Measurements from ENCODE around the gene RAB11B. TPM values are rescaled to one million over a fixed set of nuclear protein-coding genes. Genes with fewer than 3 reads are reported as not detected.

RAB11B gene
- total RNA-seq, 1 experiment from 2014 or later = 140 TPM

GRCh38 chr19:8403098-8403819 is 13.1 kb downstream of the RAB11B start:
- no peak for DNase-seq (ENCODE audit: low read depth, low spot score)
- RAD21 ChIA-PET (ENCODE audit: low non-redundant PET in 1 of 2, low total read pairs in 2 of 2, uncharacterized antibody in 2 of 2, unreplicated experiment in 2 of 2) = no interaction called here
- H4K20me1 ChIP-seq (ENCODE audit: insufficient read depth) = no peaks in the 10 kb centered on the region
- CTCF ChIA-PET = interaction anchor here (0.7 kb wide), 1 partner anchor 13 kb away, joined by 3 read pairs; the partner anchor contains the start of gene RAB11B
- peaks cover 6 to 16% of the 10 kb centered on the region in 2 experiments; a peak in 3 of 4 replicates for H3K36me3 ChIP-seq (ENCODE audit: control insufficient read depth in 1 of 2, insufficient read depth in 2 of 2, low read length in 2 of 2)
- BruUV-seq (replicated peaks) = no TSS peak
- no peak overlapping the region for H3K27ac ChIP-seq (ENCODE audit: low read depth, low read length)
- no peaks in the 10 kb centered on the region for H3K9me2 ChIP-seq (ENCODE audit: insufficient read depth)
- H3K4me1 ChIP-seq (ENCODE audit: control insufficient read depth in 1 of 2, insufficient read depth in 2 of 2, low read length in 2 of 2) = no peaks in the 10 kb centered on the region
- H3K4me2 ChIP-seq (ENCODE audit: low read length) = no peak overlapping the region
- H3K4me3 ChIP-seq (replicated peaks in 1 of 2; ENCODE audit: low read depth in 1 of 2, low read length in 2 of 2) = no peak overlapping the region
- H3K79me2 ChIP-seq (ENCODE audit: insufficient read depth, low read length) = peaks cover 10% of the 10 kb centered on the region; the same call in 1 of the 2 replicates
- H3K9me3 ChIP-seq (ENCODE audit: control insufficient read depth in 1 of 2, insufficient read depth in 1 of 2, low read depth in 1 of 2, low read length in 2 of 2) = no peaks in the 10 kb centered on the region
- no peak overlapping the region for H2AFZ ChIP-seq (ENCODE audit: low read depth, low read length, poor library complexity, severe bottlenecking)
- TF ChIP-seq EGR1 (IDR thresholded peaks at IDR 0.05; ENCODE audit: low read depth) (no peak), YY1 (IDR thresholded peaks at IDR 0.05; ENCODE audit: extremely low read depth, insufficient replicate concordance, low read depth, low read length) (no peak), MAX (IDR thresholded peaks at IDR 0.05) (no peak), ATF3 (IDR thresholded peaks at IDR 0.05) (no peak), ELF1 (IDR thresholded peaks at IDR 0.05; ENCODE audit: borderline replicate concordance, low read depth) (no peak), CBX3 (IDR thresholded peaks at IDR 0.05; ENCODE audit: low read depth) (no peak), SRF (IDR thresholded peaks at IDR 0.05; ENCODE audit: low read depth) (no peak)
- POLR2A ChIA-PET = no interaction called here
- ATAC-seq = no peak
- no peak overlapping the region for H3K9ac ChIP-seq (ENCODE audit: low read length)
- H3K27me3 ChIP-seq (ENCODE audit: insufficient read depth, low read length) = no peaks in the 10 kb centered on the region
- intact Hi-C loops (cut with micrococcal nuclease) = no loop called here

- POLR2A ChIA-PET = no interaction called here
- TSS peak; percentile 67 for BruUV-seq (replicated peaks)
- no peak for TF ChIP-seq CEBPB (IDR thresholded peaks at IDR 0.05; ENCODE audit: low read depth)
- no peak for TF ChIP-seq ELF1 (IDR thresholded peaks at IDR 0.05; ENCODE audit: borderline replicate concordance, low read depth)
- TF ChIP-seq EZH2 (IDR thresholded peaks at IDR 0.05) = no peak
- no peak for TF ChIP-seq MAX (IDR thresholded peaks at IDR 0.05)
- TF ChIP-seq, protein P1, sequence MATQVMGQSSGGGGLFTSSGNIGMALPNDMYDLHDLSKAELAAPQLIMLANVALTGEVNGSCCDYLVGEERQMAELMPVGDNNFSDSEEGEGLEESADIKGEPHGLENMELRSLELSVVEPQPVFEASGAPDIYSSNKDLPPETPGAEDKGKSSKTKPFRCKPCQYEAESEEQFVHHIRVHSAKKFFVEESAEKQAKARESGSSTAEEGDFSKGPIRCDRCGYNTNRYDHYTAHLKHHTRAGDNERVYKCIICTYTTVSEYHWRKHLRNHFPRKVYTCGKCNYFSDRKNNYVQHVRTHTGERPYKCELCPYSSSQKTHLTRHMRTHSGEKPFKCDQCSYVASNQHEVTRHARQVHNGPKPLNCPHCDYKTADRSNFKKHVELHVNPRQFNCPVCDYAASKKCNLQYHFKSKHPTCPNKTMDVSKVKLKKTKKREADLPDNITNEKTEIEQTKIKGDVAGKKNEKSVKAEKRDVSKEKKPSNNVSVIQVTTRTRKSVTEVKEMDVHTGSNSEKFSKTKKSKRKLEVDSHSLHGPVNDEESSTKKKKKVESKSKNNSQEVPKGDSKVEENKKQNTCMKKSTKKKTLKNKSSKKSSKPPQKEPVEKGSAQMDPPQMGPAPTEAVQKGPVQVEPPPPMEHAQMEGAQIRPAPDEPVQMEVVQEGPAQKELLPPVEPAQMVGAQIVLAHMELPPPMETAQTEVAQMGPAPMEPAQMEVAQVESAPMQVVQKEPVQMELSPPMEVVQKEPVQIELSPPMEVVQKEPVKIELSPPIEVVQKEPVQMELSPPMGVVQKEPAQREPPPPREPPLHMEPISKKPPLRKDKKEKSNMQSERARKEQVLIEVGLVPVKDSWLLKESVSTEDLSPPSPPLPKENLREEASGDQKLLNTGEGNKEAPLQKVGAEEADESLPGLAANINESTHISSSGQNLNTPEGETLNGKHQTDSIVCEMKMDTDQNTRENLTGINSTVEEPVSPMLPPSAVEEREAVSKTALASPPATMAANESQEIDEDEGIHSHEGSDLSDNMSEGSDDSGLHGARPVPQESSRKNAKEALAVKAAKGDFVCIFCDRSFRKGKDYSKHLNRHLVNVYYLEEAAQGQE (IDR thresholded peaks at IDR 0.05; ENCODE audit: low read depth) = no peak
- TF ChIP-seq JUND (IDR thresholded peaks at IDR 0.05) = no peak
- TF ChIP-seq SRF (IDR thresholded peaks at IDR 0.05; ENCODE audit: low read depth) = no peak
- no peak for TF ChIP-seq POLR2AphosphoS5 (IDR thresholded peaks at IDR 0.05; ENCODE audit: low read depth, low read length)
- TF ChIP-seq RAD21 (IDR thresholded peaks at IDR 0.05; ENCODE audit: low read depth) = no peak
- TF ChIP-seq POLR2A (IDR thresholded peaks at IDR 0.05; ENCODE audit: borderline replicate concordance, extremely low read depth, insufficient read depth, insufficient read length) = no peak
- no peak for TF ChIP-seq YY1 (IDR thresholded peaks at IDR 0.05; ENCODE audit: extremely low read depth, insufficient replicate concordance, low read depth, low read length)
- TF ChIP-seq TCF7L2 (IDR thresholded peaks at IDR 0.05; ENCODE audit: borderline replicate concordance, extremely low read depth, insufficient read depth, insufficient read length) = no peak
- TF ChIP-seq EGR1 (IDR thresholded peaks at IDR 0.05; ENCODE audit: low read depth) = no peak
These were observed 13.6 kb downstream of the RAB11B start for GRCh38 chr19:8403820-8404109.

More at GRCh38 chr19:8403820-8404109, 13.6 kb downstream of the RAB11B start:
- no peak for ATAC-seq
- H3K4me2 ChIP-seq (ENCODE audit: low read length) = no peak overlapping the region
- H3K36me3 ChIP-seq (ENCODE audit: control insufficient read depth in 1 of 2, insufficient read depth in 2 of 2, low read length in 2 of 2) = peaks cover 6 to 16% of the 10 kb centered on the region in 2 experiments; a peak in 3 of 4 replicates
- H4K20me1 ChIP-seq (ENCODE audit: insufficient read depth) = no peaks in the 10 kb centered on the region
- no peaks in the 10 kb centered on the region for H3K27me3 ChIP-seq (ENCODE audit: insufficient read depth, low read length)
- no peak for DNase-seq (ENCODE audit: low read depth, low spot score)
- H3K9me2 ChIP-seq (ENCODE audit: insufficient read depth) = no peaks in the 10 kb centered on the region
- intact Hi-C loops (cut with micrococcal nuclease) = no loop called here
- no peak overlapping the region for H3K9ac ChIP-seq (ENCODE audit: low read length)
- H3K9me3 ChIP-seq (ENCODE audit: control insufficient read depth in 1 of 2, insufficient read depth in 1 of 2, low read depth in 1 of 2, low read length in 2 of 2) = no peaks in the 10 kb centered on the region
- CTCF ChIA-PET = interaction anchor here (0.7 kb wide), 1 partner anchor 13 kb away, joined by 3 read pairs; the partner anchor contains the start of gene RAB11B
- no peaks in the 10 kb centered on the region for H3K4me1 ChIP-seq (ENCODE audit: control insufficient read depth in 1 of 2, insufficient read depth in 2 of 2, low read length in 2 of 2)
- 0 out of 2 replicates have a peak, but pooled peaks cover 6% of the 10 kb centered on the region for H3K79me2 ChIP-seq (ENCODE audit: insufficient read depth, low read length)
- no peak overlapping the region for H3K4me3 ChIP-seq (replicated peaks in 1 of 2; ENCODE audit: low read depth in 1 of 2, low read length in 2 of 2)
- RAD21 ChIA-PET (ENCODE audit: low non-redundant PET in 1 of 2, low total read pairs in 2 of 2, uncharacterized antibody in 2 of 2, unreplicated experiment in 2 of 2) = no interaction called here
- no peak overlapping the region for H3K27ac ChIP-seq (ENCODE audit: low read depth, low read length)
- H2AFZ ChIP-seq (ENCODE audit: low read depth, low read length, poor library complexity, severe bottlenecking) = no peak overlapping the region
